HepG2 (cell line): ENCODE data around the gene ZSCAN4. TPM values are rescaled to one million over a fixed set of nuclear protein-coding genes. Genes with fewer than 3 reads are reported as not detected.

ENCODE experiments used
- ATAC-seq: fragments of 200-7000 bp; cut with Tn5 transposase; 3 replicates; pipeline ENCODE4 v1.9.1; 2020; ENCODE audit warnings: mild to moderate bottlenecking, moderate library complexity
- BruUV-seq: library from RNA; stranded (reverse); fragments of 400-500 nt; replicated peaks from 2 replicates; lab custom pipeline; 2021; lab: Mats Ljungman, UMichigan
- CTCF ChIA-PET: fragments of 300-600 bp; formaldehyde crosslinking; extraction: SDS; loops from one replicate; lab custom pipeline; 2021; ENCODE audit warnings: low total read pairs, inconsistent platforms, low intra/inter-chr PET ratio; lab: Yijun Ruan, JAX
- POLR2A ChIA-PET: fragments of 350-600 bp; sonication (Branson Sonifier 250); formaldehyde crosslinking; loops from one replicate; lab custom pipeline; 2020; ENCODE audit warnings: antibody characterized with exemption, inconsistent platforms; lab: Yijun Ruan, JAX
- DNase-seq: peaks from one replicate; pipeline ENCODE4 v3.0.0-alpha.2; 2015; ENCODE audit warnings: low spot score
- FAIRE-seq: peaks from 3 replicates; lab custom pipeline; 2011; peaks lifted over from hg19 to GRCh38; lab: Jason Lieb, UNC
- H2AFZ ChIP-seq: one replicate; pipeline ENCODE4 v1.6.1; 2011; ENCODE audit warnings: low read length, inconsistent platforms
- H3K27ac ChIP-seq: fragments of 300-600 bp; 3 replicates; pipeline ENCODE4 v1.8.0; 2011; ENCODE audit warnings: mixed run types, mild to moderate bottlenecking, mixed read lengths, low read length, inconsistent platforms; ENCODE audit not compliant: insufficient read depth; ENCODE audit errors: extremely low read length
- H3K27me3 ChIP-seq, 2 experiments: fragments of 200-600 bp in 1 of 2; 2 replicates in 1 of 2; 3 replicates in 1 of 2; pipeline versions ENCODE4 v1.6.0 to v1.8.0; 2011; ENCODE audit warnings: low read length in 2 of 2, mild to moderate bottlenecking in 2 of 2, moderate library complexity in 2 of 2, inconsistent platforms in 1 of 2; ENCODE audit not compliant: insufficient read depth in 2 of 2, control insufficient read depth in 1 of 2
- H3K36me3 ChIP-seq, 2 experiments: fragments of 200-600 bp in 1 of 2; replicated peaks in 1 of 2; 2 replicates in 1 of 2; 3 replicates in 1 of 2; pipeline versions ENCODE4 v1.5.1 to v1.8.0; 2011; ENCODE audit warnings: low read length in 2 of 2, inconsistent platforms in 1 of 2; ENCODE audit not compliant: insufficient read depth in 2 of 2, control insufficient read depth in 1 of 2
- H3K4me1 ChIP-seq: 2 replicates; pipeline ENCODE4 v1.5.1; 2012; ENCODE audit warnings: low read length, inconsistent platforms; ENCODE audit not compliant: insufficient read depth
- H3K4me2 ChIP-seq: 2 replicates; pipeline ENCODE4 v1.6.0; 2011; ENCODE audit warnings: low read depth, low read length, inconsistent platforms
- H3K4me3 ChIP-seq, 3 experiments: fragments of 200-600 bp in 1 of 3; sonication (generic), shearing (Covaris generic) in 1 of 3; replicated peaks in 1 of 3; 2 replicates each; pipeline ENCODE4 v1.5.1; 2011 to 2016; ENCODE audit warnings: low read length in 3 of 3, inconsistent platforms in 2 of 3, low read depth in 2 of 3, mild to moderate bottlenecking in 2 of 3, control low read depth in 1 of 3, mixed read lengths in 1 of 3; ENCODE audit not compliant: insufficient read depth in 1 of 3
- H3K79me2 ChIP-seq: one replicate; pipeline ENCODE4 v1.6.1; 2011; ENCODE audit warnings: low read length, inconsistent platforms; ENCODE audit not compliant: insufficient read depth
- H3K9ac ChIP-seq: 2 replicates; pipeline ENCODE4 v1.6.0; 2011; ENCODE audit warnings: mild to moderate bottlenecking, low read depth, low read length, inconsistent platforms; ENCODE audit not compliant: insufficient read depth
- H3K9me3 ChIP-seq: 2 replicates; pipeline ENCODE4 v1.5.1; 2012; ENCODE audit warnings: mild to moderate bottlenecking, low read length
- H4K20me1 ChIP-seq: 2 replicates; pipeline ENCODE4 v1.6.0; 2011; ENCODE audit warnings: inconsistent platforms, mild to moderate bottlenecking, low read length, moderate library complexity; ENCODE audit not compliant: insufficient read depth
- CBX1 ChIP-seq: IDR thresholded peaks from one replicate; pipeline ENCODE4 v1.6.1; 2016; ENCODE audit warnings: antibody characterized with exemption, low read depth
- MAFG ChIP-seq: sonication (generic); formaldehyde crosslinking; IDR thresholded peaks from 2 replicates; pipeline ENCODE4 v1.5.1; 2020; ENCODE audit warnings: mild to moderate bottlenecking, missing genetic modification reagents
- MZF1 ChIP-seq: sonication (generic); formaldehyde crosslinking; IDR thresholded peaks from 2 replicates; pipeline ENCODE4 v1.8.1; 2023; ENCODE audit warnings: mild to moderate bottlenecking, missing genetic modification reagents, borderline replicate concordance
- SP4 ChIP-seq: sonication (generic); formaldehyde crosslinking; IDR thresholded peaks from 2 replicates; pipeline ENCODE4 v1.8.1; 2023; ENCODE audit warnings: mild to moderate bottlenecking, missing genetic modification reagents
- WGBS: methylation state at CpG from one replicate; pipeline ENCODE4 v1.1.6; 2017; ENCODE audit warnings: low lambda C conversion rate; 5-methylcytosine and 5-hydroxymethylcytosine counted together
- in situ Hi-C: cut with HindIII; loops from 2 replicates; pipeline ENCODE4 v1.10.0; 2017; ENCODE audit warnings: low pct_unique_long_range_greater_than_20kb; ENCODE audit not compliant: extremely low pct_ligation_motif_present
- intact Hi-C: fragments of 100-400 bp; cut with micrococcal nuclease; formaldehyde crosslinking; loops from one replicate; pipeline ENCODE4 v1.10.0; 2022; ENCODE audit not compliant: unreplicated experiment
- polyA plus RNA-seq, 8 experiments: library from polyadenylated mRNA; depleted of rRNA in 3 of 8; stranded (reverse) in 7 of 8; unstranded in 1 of 8; fragments of >200 nt; fragmentation: Illumina TruSeq in 4 of 8; extraction: Trizol in 4 of 8; gene quantifications; 2 replicates each; pipeline versions ENCODE4 v1.2.1 to v1.2.3, GENCODE V29; 2011 to 2016; ENCODE audit warnings: low read depth in 4 of 8, missing spikeins in 1 of 8, mixed read lengths in 1 of 8; ENCODE audit not compliant: insufficient read depth in 1 of 8
- total RNA-seq, 5 experiments: library from RNA; depleted of rRNA; stranded (reverse); fragments of >200 nt; fragmentation: Illumina TruSeq; extraction: Trizol; gene quantifications; 2 replicates each; pipeline ENCODE4 v1.2.3, GENCODE V29; 2016; ENCODE audit warnings: low read depth in 1 of 5
- TF ChIP-seq, protein P1 (sequence below): sonication (generic); formaldehyde crosslinking; IDR thresholded peaks from 2 replicates; pipeline ENCODE4 v1.4.0; 2020; ENCODE audit warnings: mild to moderate bottlenecking, low read depth, missing genetic modification reagents

ZSCAN4 gene
- total and polyA plus RNA-seq, 2 of the 13 experiments (the other 11 are each of a cell fraction or from before 2014, with no cell fraction given), result 0.60 to 0.73 TPM

DNA sequence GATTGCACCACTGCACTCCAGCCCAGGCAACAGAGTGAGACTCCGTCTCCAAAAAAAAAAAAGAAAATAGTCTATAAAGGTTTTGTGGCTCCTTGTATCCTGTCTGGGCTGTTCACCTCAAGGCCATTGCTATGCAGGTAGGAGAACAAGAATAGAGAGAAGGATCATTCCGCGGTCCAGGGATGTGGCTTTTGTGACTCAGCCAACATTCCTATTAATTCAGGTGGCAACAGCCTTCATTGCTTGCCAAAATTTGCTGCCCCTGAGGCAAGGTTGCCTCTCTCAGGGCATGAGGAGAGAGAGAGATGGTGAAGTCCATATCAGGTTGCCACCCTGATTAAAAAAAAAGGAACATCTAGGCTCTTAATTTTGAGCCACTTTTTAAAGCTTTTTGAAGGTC is 21.0 kb downstream of the ZSCAN4 start:
- peaks cover 12 to 49% of the 10 kb centered on the region in 2 experiments for H3K36me3 ChIP-seq
- H4K20me1 ChIP-seq, result 0 out of 2 replicates have a peak, but pooled peaks cover 4% of the 10 kb centered on the region
- intact Hi-C loops (no loop called here), in situ Hi-C loops (no loop called here)
- WGBS, result 96% methylated on average over 3 of the region's 3 CpGs
- POLR2A ChIA-PET, result no interaction called here
- no peak overlapping the region for H3K4me3 ChIP-seq
- no TSS peak for BruUV-seq
- ATAC-seq (no peak), DNase-seq (no peak), FAIRE-seq (no peak)
- H3K27ac ChIP-seq, result no peak overlapping the region
- H3K9me3 ChIP-seq, result peaks cover 11% of the 10 kb centered on the region; the same call in 1 of the 2 replicates
- no peak overlapping the region for H2AFZ ChIP-seq
- H3K4me1 ChIP-seq, result peaks cover 10% of the 10 kb centered on the region
- TF ChIP-seq CBX1, result no peak
- TF ChIP-seq SP4 (CRISPR knock-in tag), result no peak
- TF ChIP-seq, protein P1, sequence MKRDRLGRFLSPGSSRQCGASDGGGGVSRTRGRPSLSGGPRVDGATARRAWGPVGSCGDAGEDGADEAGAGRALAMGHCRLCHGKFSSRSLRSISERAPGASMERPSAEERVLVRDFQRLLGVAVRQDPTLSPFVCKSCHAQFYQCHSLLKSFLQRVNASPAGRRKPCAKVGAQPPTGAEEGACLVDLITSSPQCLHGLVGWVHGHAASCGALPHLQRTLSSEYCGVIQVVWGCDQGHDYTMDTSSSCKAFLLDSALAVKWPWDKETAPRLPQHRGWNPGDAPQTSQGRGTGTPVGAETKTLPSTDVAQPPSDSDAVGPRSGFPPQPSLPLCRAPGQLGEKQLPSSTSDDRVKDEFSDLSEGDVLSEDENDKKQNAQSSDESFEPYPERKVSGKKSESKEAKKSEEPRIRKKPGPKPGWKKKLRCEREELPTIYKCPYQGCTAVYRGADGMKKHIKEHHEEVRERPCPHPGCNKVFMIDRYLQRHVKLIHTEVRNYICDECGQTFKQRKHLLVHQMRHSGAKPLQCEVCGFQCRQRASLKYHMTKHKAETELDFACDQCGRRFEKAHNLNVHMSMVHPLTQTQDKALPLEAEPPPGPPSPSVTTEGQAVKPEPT (CRISPR knock-in tag), result no peak
- TF ChIP-seq MZF1, result no peak
- no peak overlapping the region for H3K9ac ChIP-seq
- CTCF ChIA-PET, result no interaction called here
- H3K4me2 ChIP-seq, result no peak overlapping the region
- H3K27me3 ChIP-seq, result no peaks in the 10 kb centered on the region
- H3K79me2 ChIP-seq, result peaks cover 65% of the 10 kb centered on the region

DNA sequence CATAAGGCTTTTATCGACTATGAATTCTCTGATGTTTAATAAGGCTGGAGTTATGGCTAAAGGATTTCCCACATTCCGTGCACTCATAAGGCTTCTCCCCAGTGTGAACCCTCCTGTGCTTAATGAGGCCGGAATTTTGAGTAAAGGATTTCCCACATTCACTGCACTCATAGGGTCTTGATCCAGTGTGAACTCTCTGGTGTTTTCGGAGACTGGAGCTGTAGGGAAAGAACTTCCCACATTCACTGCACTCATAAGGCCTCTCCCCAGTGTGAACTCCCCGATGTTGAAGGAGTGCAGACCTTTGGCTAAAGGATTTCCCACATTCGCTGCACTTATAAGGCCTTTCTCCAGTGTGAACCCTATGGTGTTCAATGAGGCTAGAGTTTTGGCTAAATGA is 32.9 kb downstream of the ZSCAN4 start:
- no peak for ATAC-seq
- intact Hi-C loops (no loop called here), in situ Hi-C loops (no loop called here)
- Histone ChIP-seq H3K79me2 (no peaks in the 10 kb centered on the region), H2AFZ (no peak overlapping the region), H4K20me1 (no peaks in the 10 kb centered on the region), H3K9me3 (no peaks in the 10 kb centered on the region), H3K9ac (no peak overlapping the region), H3K4me2 (no peak overlapping the region), H3K4me1 (no peaks in the 10 kb centered on the region), H3K27me3 (no peaks in the 10 kb centered on the region), H3K4me3 (no peak overlapping the region), H3K36me3 (0 out of 5 replicates have a peak, but pooled peaks cover 0 to 7% of the 10 kb centered on the region in 2 experiments), H3K27ac (no peak overlapping the region)
- DNase-seq, result no peak
- CTCF ChIA-PET, result no interaction called here
- WGBS, result 87% methylated on average over 6 of the region's 6 CpGs
- POLR2A ChIA-PET, result no interaction called here
- FAIRE-seq, result no peak
- TF ChIP-seq MAFG (CRISPR knock-in tag), result no peak
- no TSS peak for BruUV-seq
